Stimulated activated CD4-positive, alpha-beta T cell treated with anti-CD3 and anti-CD28 coated beads, Interleukin-15, amount 100 ng/mL, for 24 hours (primary cell): ENCODE data around the gene MEGF6.

Source experiments
- DNase-seq: peaks from one replicate; pipeline ENCODE4 v3.0.0-alpha.2; 2020

Gene MEGF6

GRCh38 chr1:3642919-3643675 is 31.8 kb upstream of the MEGF6 start:
- DNase-seq = no peak

- DNase-seq = no peak
Measured at GRCh38 chr1:3641816-3642215, 30.5 kb upstream of the MEGF6 start.

- no peak for DNase-seq
Measured at GRCh38 chr1:3641046-3641760, 29.9 kb upstream of the MEGF6 start.

- DNase-seq = no peak
Measured at GRCh38 chr1:3640121-3640837, 29.0 kb upstream of the MEGF6 start.

GRCh38 chr1:3639397-3639911 is 28.1 kb upstream of the MEGF6 start:
- DNase-seq = no peak

GRCh38 chr1:3638676-3639075 is 27.4 kb upstream of the MEGF6 start:
- no peak for DNase-seq

GRCh38 chr1:3638027-3638426 is 26.7 kb upstream of the MEGF6 start:
- no peak for DNase-seq

GRCh38 chr1:3636531-3636930 is 25.2 kb upstream of the MEGF6 start:
- no peak for DNase-seq

GRCh38 chr1:3636080-3636479 is 24.8 kb upstream of the MEGF6 start:
- DNase-seq = no peak

GRCh38 chr1:3634059-3634800 is 22.9 kb upstream of the MEGF6 start:
- DNase-seq = no peak

GRCh38 chr1:3633344-3634058 is 22.2 kb upstream of the MEGF6 start:
- DNase-seq = no peak

GRCh38 chr1:3632716-3633343 is 21.5 kb upstream of the MEGF6 start:
- DNase-seq = no peak

GRCh38 chr1:3632298-3632697 is 21.0 kb upstream of the MEGF6 start:
- no peak for DNase-seq

- DNase-seq = no peak
Measured at GRCh38 chr1:3631320-3632260, 20.3 kb upstream of the MEGF6 start.

- no peak for DNase-seq
Measured at GRCh38 chr1:3630914-3631313, 19.6 kb upstream of the MEGF6 start.

- no peak for DNase-seq
Measured at GRCh38 chr1:3630161-3630611, 18.9 kb upstream of the MEGF6 start.

- no peak for DNase-seq
Measured at GRCh38 chr1:3629561-3630160, 18.4 kb upstream of the MEGF6 start.

- DNase-seq = no peak
Measured at GRCh38 chr1:3628445-3628844, 17.1 kb upstream of the MEGF6 start.

GRCh38 chr1:3627515-3628253 is 16.4 kb upstream of the MEGF6 start:
- DNase-seq = no peak
